GM19328 (cell line): ENCODE results near the gene FOXO1.

Source experiments
- ATAC-seq: cut with Tn5 transposase; IDR thresholded peaks from one replicate; pipeline ENCODE4 v1.9.1; 2021; ENCODE audit warnings: mild to moderate bottlenecking, moderate library complexity; ENCODE audit not compliant: unreplicated experiment

Gene FOXO1

DNA sequence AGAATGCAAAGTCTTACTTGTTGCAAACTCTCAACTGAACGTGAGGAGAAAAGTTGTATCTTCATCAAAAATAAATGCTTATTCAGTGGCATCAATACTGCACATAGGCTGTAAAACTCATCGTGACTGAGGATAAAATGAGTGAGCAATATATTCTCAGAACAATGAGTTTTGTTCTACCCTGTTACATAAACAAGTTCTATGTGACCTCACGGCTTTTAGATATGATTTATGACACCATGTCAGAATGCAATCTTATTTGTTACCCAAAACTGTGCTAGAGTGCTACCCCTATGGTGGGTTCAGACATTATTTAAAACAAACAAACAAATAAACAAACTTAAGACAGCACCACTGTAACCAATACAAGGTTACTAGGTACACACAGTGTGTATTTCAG lies 55.4 kb downstream of the FOXO1 start:
- ATAC-seq: no peak

DNA sequence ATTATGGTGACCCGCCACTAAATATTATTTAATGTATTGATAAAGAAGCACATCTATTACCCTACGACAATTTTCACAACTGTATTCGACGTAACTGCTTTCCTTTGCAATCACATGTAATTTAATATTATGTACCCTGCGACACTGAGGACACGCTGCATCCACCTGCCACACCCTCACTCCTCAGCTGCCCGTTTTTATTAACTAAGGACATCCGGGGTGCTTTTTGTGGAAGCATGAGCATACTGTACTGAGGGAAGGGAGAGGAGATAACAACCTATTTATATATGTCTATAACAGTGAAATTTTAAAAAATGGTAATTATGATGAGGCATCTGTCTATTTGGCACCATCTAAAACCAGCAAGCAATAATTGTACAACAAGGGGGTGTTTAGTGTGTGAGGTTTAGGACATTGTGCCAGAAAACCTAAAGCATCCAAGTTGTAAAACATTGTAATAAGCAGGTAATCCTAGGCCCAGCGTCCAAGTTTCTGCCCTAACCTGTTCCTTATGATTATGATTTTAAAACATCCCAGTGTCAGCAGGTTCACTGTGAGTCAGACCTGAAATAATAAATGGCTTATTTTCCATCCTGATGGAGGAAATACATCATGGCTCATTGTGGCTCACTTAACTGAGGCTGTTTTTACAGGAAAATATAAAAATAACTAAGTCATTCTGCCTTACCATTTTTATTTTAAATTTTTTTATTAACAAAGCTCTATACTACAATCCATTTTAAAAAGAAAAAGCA lies 56.3 kb downstream of the FOXO1 start:
- no peak for ATAC-seq

DNA sequence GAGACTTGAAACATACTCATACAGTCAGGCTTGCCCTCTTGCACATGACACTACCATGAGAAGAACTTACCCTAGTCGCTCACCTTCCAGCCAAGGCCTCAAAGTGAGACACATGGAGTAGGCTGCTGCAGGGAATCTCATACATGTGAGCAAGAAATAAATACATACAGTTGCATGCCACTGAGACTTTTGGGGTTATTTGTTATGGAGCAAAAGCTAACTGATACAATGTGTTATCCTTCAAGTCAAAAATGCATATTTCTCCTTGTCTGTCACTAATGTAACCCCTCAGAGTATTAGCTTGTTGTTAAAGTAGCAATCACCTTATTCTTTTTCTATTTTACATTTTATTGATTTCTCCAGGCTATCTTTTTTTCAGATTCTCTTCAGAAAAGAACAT lies 58.1 kb downstream of the FOXO1 start:
- no peak for ATAC-seq

GRCh38 chr13:40605573-40605972 lies 60.9 kb downstream of the FOXO1 start:
- no peak for ATAC-seq

- no peak for ATAC-seq
These were observed 62.3 kb downstream of the FOXO1 start for GRCh38 chr13:40604135-40604534.

GRCh38 chr13:40600149-40600751 lies 66.2 kb downstream of the FOXO1 start:
- ATAC-seq: no peak

GRCh38 chr13:40599747-40600146 lies 66.7 kb downstream of the FOXO1 start:
- no peak for ATAC-seq

DNA sequence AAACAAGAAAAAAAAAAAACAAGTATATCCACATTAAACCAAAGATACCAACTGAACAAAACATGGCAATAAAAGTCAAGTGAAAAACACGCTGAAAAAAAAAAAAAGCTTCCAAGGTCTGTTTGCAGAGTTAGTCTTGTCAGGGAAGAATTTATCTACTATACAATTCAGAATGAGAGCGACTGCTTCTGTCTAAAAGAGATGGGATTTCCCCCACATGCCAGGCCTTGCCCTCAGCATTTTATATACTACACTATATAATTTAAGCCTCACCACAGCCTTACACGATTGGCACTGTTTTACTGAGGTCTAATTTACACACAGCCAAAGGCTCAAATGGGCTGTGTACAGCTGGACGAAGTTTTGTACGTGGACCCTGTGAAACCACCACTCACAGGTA lies 67.3 kb downstream of the FOXO1 start:
- ATAC-seq: no peak

DNA sequence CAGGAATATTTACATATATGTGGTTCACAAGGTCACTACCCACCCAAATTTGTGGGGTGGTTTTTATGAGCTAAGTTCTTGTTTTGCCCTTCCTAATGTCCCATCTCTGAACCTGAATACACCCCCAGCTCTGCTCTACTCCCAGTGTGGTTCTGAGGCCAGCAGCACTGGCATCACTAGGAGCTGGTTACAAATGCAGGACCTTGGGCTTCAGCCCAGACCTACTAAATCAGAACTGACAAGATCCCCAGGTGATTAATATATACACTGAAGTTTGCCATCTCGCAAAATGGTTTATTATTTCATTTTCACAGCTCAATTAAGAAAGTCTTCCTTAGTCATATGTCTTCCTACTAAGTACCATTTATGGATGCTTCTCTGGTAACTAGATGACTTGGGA lies 67.9 kb downstream of the FOXO1 start:
- no peak for ATAC-seq

GRCh38 chr13:40597735-40598365 lies 68.6 kb downstream of the FOXO1 start:
- no peak for ATAC-seq

DNA sequence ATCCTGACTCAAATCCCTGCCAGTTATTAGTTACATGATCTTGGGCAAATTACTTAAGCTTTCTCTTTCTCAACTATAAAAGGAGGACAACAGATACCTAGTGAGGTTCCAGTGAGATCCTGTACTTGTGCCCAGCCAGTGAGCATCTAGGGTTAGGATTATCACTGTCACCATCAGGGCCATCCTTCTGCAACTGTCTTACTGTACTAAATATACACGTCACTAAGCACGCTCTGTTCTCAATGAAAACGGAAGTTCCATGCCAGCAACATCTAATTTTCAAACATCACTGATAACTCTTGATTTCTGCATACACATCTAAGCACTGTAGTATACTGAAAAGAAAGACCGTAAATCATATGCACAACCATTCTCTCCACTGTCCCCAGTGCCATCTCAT lies 70.0 kb downstream of the FOXO1 start:
- ATAC-seq: no peak

DNA sequence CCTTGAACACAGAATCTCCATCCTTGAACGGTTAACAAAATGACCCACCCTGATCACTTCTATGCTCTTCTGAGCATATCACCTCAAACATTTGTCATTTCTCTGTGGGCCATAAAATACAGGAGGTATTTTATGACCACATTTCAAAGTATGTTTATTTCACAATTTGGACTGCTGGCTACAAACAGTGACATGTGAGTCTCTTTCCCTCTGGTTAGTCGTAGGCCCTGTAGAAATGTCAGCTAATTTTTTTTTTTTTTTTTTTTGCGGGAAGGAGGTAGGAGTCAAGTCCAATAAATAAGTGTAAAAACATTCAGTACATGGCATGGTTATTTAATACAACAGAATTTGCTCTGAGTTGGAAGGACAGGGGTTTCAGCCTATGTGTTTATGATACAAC lies 70.7 kb downstream of the FOXO1 start:
- ATAC-seq: no peak

- ATAC-seq: no peak
These were observed 74.4 kb downstream of the FOXO1 start for GRCh38 chr13:40592035-40592434.

DNA sequence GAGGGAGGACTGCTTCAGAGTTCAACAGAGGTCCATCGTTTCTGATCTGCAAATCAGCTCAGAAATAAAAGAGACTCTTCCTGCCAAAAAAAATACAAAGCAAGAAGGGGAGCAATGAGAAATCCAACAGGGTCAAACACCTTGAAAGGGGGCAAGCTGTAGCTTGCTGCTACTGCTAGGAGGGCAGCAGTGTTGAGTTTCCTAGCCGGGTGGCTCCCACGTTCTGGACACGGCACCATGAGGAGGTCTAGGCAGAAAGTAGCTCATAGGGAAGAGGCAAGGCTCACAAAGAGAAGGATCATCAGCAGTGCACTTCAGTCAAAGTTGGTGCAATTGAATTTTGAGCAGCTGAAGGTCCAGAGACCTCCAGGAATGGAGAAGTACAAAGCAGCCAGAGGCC lies 75.3 kb downstream of the FOXO1 start:
- ATAC-seq: no peak

- no peak for ATAC-seq
These were observed 76.2 kb downstream of the FOXO1 start for GRCh38 chr13:40590112-40590862.

DNA sequence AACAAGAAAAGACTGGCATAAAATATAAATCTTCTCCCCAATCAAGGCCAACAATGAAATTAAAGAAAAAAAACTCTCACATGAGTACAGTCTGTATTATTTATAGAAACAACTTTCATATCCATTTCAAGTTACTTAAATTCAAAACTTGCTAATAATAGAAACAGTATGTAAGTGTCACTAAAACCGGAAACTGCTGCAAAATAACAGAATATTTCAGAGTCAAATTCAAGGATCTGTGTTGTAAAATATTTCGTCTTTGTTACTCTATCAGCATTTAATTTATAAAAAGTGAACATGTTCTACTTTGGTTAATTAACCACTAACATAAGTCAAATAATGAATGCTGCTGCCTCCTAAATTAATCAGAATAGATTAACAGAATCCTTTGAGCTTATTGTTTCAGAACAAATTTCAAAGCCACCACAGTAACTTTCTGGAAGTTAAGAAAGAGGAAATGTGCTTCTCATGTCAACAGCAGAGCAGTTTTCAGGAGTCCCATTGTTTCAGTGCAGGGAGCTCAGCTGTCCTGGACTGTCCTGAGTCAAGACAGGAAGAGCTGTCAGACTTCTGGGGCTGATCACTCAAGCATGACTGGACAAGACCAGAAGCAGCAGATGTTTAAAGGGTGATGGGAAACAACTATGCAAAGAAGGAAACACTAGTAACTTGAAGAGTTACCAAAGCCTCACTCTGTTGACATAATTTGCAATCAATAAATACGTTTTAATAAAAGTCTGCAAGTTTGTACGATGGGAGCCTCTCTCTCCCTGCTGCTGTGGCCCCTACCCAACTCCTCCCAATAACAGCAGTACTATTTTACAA lies 76.9 kb downstream of the FOXO1 start:
- peak; percentile 91 for ATAC-seq

DNA sequence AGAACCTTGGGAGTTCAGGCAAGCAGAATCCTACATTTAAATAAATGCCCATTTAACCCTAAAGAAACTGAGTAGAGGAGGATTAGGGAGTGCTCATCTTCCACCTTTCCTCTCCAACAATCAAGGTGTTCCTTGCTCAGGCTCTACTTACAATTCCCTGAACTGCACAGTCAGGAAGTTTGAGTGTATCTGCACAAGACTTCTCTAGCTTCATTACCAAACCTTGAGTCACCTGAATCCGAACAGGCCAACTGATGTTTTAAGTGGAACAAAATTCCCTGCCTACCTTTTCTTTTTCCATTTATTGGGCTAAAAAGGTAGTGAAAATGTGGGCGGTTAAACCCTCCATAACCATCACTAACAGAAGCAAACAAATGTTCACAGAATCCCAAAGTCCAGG lies 78.3 kb downstream of the FOXO1 start:
- no peak for ATAC-seq

DNA sequence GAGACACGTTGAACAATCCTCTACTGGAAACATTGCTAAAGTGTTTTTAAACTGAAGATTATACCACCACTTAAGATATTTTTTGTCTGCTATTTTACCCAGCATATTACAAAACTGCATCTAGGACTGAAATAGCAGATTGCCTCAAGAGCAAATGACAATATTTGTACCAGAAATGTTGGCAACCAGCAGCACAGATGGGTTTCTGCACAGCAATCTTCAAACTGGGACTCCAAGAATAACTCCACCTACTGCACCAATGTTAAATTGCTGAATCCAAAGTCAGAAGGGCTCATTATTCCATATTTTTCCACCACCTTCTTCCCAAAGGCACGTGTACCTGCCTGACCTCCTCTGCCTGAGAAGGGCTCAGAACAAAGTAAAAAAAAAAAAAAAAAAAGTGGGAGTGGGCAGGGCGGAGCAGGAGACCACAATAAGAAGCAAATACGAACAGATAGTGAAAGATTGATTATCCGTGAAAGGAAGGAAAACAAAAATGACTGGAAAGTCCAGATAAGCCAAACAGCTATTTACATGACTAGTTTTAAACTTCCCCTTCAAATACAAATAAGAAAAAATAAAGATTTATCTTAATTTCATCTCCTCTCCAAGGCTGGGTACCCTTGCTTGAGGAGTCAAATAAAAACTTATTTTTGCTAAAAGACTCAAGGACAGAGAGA lies 79.4 kb downstream of the FOXO1 start:
- no peak for ATAC-seq

DNA sequence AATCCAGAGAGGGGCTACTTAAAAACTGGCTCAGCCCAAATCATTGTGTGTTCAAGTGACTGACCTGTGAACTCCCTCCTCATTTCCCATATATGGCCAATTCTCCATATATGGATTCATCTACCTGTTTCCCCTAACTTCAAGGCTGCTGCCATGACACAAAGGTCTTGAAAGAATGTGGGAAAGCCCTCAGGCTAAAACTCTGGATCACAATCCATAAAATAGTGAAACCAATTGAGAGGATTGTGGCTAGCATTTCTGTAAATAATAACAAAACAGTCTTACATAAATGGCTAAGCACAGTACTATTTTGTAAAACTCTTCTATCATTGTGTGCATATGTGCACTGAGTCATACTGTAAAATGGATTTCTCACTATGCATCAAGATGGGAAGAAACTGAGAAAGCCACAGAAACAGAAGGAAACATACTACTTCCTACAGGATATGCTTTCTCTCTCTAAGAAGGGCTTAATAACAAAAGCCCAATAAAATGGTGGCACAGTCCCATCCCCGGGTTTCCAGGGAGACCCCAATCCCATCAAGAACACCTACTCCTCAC lies 80.5 kb downstream of the FOXO1 start:
- no peak for ATAC-seq

- ATAC-seq: no peak
These were observed 82.7 kb downstream of the FOXO1 start for GRCh38 chr13:40583738-40584137.
